IMR-90 (cell line): ENCODE measurements around the gene PLIN4. TPM values are rescaled to one million over a fixed set of nuclear protein-coding genes. Genes with fewer than 3 reads are reported as not detected.

Experiments used
- ATAC-seq: fragments of 200-7000 bp; cut with Tn5 transposase; 2 replicates; pipeline ENCODE4 v1.9.1; 2020; ENCODE audit warnings: low read depth, mild to moderate bottlenecking, moderate library complexity
- BruUV-seq: library from RNA; stranded (reverse); fragments of 400-500 nt; replicated peaks from 2 replicates; lab custom pipeline; 2021; lab: Mats Ljungman, UMichigan
- CTCF ChIA-PET: fragments of 300-600 bp; formaldehyde crosslinking; extraction: SDS; loops from one replicate; lab custom pipeline; 2021; ENCODE audit warnings: antibody characterized with exemption; lab: Yijun Ruan, JAX
- POLR2A ChIA-PET: fragments of 300-600 bp; sonication (Branson Sonifier 250); formaldehyde crosslinking; loops from one replicate; lab custom pipeline; 2022; ENCODE audit warnings: antibody characterized with exemption; ENCODE audit not compliant: unreplicated experiment; lab: Charles Lee
- DNase-seq: peaks from one replicate; pipeline ENCODE4 v3.0.0; 2013
- H2AFZ ChIP-seq: replicated peaks from 2 replicates; pipeline ENCODE3; 2013; ENCODE audit warnings: low read length, mild to moderate bottlenecking; ENCODE audit not compliant: poor library complexity
- H2AK5ac ChIP-seq: 2 replicates; pipeline ENCODE4 v1.6.1; 2013; ENCODE audit warnings: low read depth, low read length, inconsistent platforms
- H2AK9ac ChIP-seq: replicated peaks from 2 replicates; pipeline ENCODE3; 2013; ENCODE audit warnings: mild to moderate bottlenecking, low read depth, low read length, moderate library complexity; ENCODE audit not compliant: poor library complexity
- H2BK120ac ChIP-seq: 2 replicates; pipeline ENCODE4 v1.6.1; 2013; ENCODE audit warnings: low read depth, low read length, inconsistent platforms
- H2BK15ac ChIP-seq: 3 replicates; pipeline ENCODE4 v1.6.1; 2013; ENCODE audit warnings: low read depth, low read length, inconsistent platforms
- H2BK20ac ChIP-seq: 2 replicates; pipeline ENCODE4 v1.6.1; 2013; ENCODE audit warnings: low read depth, mild to moderate bottlenecking, inconsistent platforms, low read length, moderate library complexity
- H2BK5ac ChIP-seq: 2 replicates; pipeline ENCODE4 v1.6.1; 2013; ENCODE audit warnings: mild to moderate bottlenecking, low read depth, low read length, inconsistent platforms; ENCODE audit not compliant: poor library complexity, severe bottlenecking
- H3K14ac ChIP-seq: replicated peaks from 2 replicates; pipeline ENCODE4 v1.6.1; 2013; ENCODE audit warnings: low read depth, low read length, inconsistent platforms
- H3K18ac ChIP-seq: 2 replicates; pipeline ENCODE4 v1.6.1; 2013; ENCODE audit warnings: low read depth, low read length, control low read depth
- H3K23ac ChIP-seq: 2 replicates; pipeline ENCODE4 v1.6.1; 2013; ENCODE audit warnings: low read depth, low read length, inconsistent platforms
- H3K27ac ChIP-seq: 2 replicates; pipeline ENCODE4 v1.5.1; 2013; ENCODE audit warnings: mild to moderate bottlenecking, control low read depth, low read length; ENCODE audit not compliant: insufficient read depth
- H3K27me3 ChIP-seq: 2 replicates; pipeline ENCODE4 v1.6.1; 2013; ENCODE audit warnings: low read length; ENCODE audit not compliant: control insufficient read depth, insufficient read depth
- H3K36me3 ChIP-seq: 2 replicates; pipeline ENCODE4 v1.6.1; 2013; ENCODE audit warnings: low read length, mixed read lengths; ENCODE audit not compliant: control insufficient read depth, insufficient read depth
- H3K4ac ChIP-seq: 2 replicates; pipeline ENCODE4 v1.6.1; 2013; ENCODE audit warnings: low read depth, low read length, inconsistent platforms
- H3K4me1 ChIP-seq: 2 replicates; pipeline ENCODE4 v1.6.1; 2013; ENCODE audit warnings: low read length, mixed read lengths; ENCODE audit not compliant: control insufficient read depth, insufficient read depth
- H3K4me2 ChIP-seq: 2 replicates; pipeline ENCODE4 v1.6.1; 2013; ENCODE audit warnings: low read depth, mild to moderate bottlenecking, control low read depth, low read length, moderate library complexity
- H3K4me3 ChIP-seq: 2 replicates; pipeline ENCODE4 v1.5.1; 2013; ENCODE audit warnings: low read depth, mild to moderate bottlenecking, control low read depth, low read length, moderate library complexity; ENCODE audit not compliant: insufficient read depth
- H3K56ac ChIP-seq: 2 replicates; pipeline ENCODE4 v1.6.1; 2013; ENCODE audit warnings: low read length, inconsistent platforms; ENCODE audit not compliant: insufficient read depth; ENCODE audit errors: extremely low read depth
- H3K79me1 ChIP-seq, 2 experiments: 2 replicates each; pipeline ENCODE4 v1.6.1; 2013; ENCODE audit warnings: low read length in 2 of 2, inconsistent platforms in 1 of 2, low read depth in 1 of 2
- H3K9ac ChIP-seq: 2 replicates; pipeline ENCODE4 v1.6.1; 2013; ENCODE audit warnings: low read depth, low read length, control low read depth
- H3K9me1 ChIP-seq: 2 replicates; pipeline ENCODE4 v1.6.1; 2013; ENCODE audit warnings: low read length, inconsistent platforms; ENCODE audit not compliant: insufficient read depth
- H3K9me3 ChIP-seq: 2 replicates; pipeline ENCODE4 v1.6.1; 2013; ENCODE audit warnings: low read length; ENCODE audit not compliant: control insufficient read depth, insufficient read depth
- H4K20me1 ChIP-seq: 2 replicates; pipeline ENCODE4 v1.6.1; 2013; ENCODE audit warnings: low read length, inconsistent platforms; ENCODE audit not compliant: insufficient read depth
- H4K5ac ChIP-seq: 2 replicates; pipeline ENCODE4 v1.6.1; 2013; ENCODE audit warnings: mild to moderate bottlenecking, low read depth, low read length, control low read depth
- H4K8ac ChIP-seq, 2 experiments: 2 replicates each; pipeline ENCODE4 v1.6.1; 2013; ENCODE audit warnings: low read depth in 2 of 2, low read length in 2 of 2, control low read depth in 1 of 2, inconsistent platforms in 1 of 2
- H4K91ac ChIP-seq: 2 replicates; pipeline ENCODE4 v1.6.1; 2013; ENCODE audit warnings: low read depth, low read length, inconsistent platforms; ENCODE audit not compliant: insufficient read depth
- CEBPB ChIP-seq: IDR thresholded peaks from 2 replicates; pipeline ENCODE4 v1.6.1; 2012; ENCODE audit warnings: low read depth, low read length, improper control_type of control experiment
- CTCF ChIP-seq: conservative IDR thresholded peaks from 2 replicates; pipeline ENCODE4 v1.5.1; 2012; ENCODE audit warnings: mild to moderate bottlenecking, low read depth, low read length, improper control_type of control experiment
- FOS ChIP-seq: fragments of 150-350 bp; IDR thresholded peaks from 2 replicates; pipeline ENCODE4 v1.6.1; 2016; ENCODE audit warnings: low read depth, low read length
- MAFK ChIP-seq: IDR thresholded peaks from 2 replicates; pipeline ENCODE4 v1.6.1; 2012; ENCODE audit warnings: low read depth, low read length, improper control_type of control experiment
- MAZ ChIP-seq: IDR thresholded peaks from 2 replicates; pipeline ENCODE4 v1.6.1; 2012; ENCODE audit warnings: low read depth, mild to moderate bottlenecking, low read length, improper control_type of control experiment, moderate library complexity, borderline replicate concordance
- NFE2L2 ChIP-seq: fragments of 150-350 bp; IDR thresholded peaks from 2 replicates; pipeline ENCODE4 v1.6.1; 2016; ENCODE audit warnings: low read depth, mild to moderate bottlenecking, low read length
- POLR2A ChIP-seq: IDR thresholded peaks from 2 replicates; pipeline ENCODE4 v1.6.1; 2012; ENCODE audit warnings: mild to moderate bottlenecking, low read depth, low read length
- RAD21 ChIP-seq: IDR thresholded peaks from 2 replicates; pipeline ENCODE4 v1.6.1; 2012; ENCODE audit warnings: low read length, improper control_type of control experiment
- RCOR1 ChIP-seq: IDR thresholded peaks from 2 replicates; pipeline ENCODE4 v1.6.1; 2012; ENCODE audit warnings: mild to moderate bottlenecking, low read length, improper control_type of control experiment; ENCODE audit not compliant: insufficient replicate concordance
- RFX5 ChIP-seq: IDR thresholded peaks from 2 replicates; pipeline ENCODE4 v1.8.0; 2012; ENCODE audit warnings: low read depth, mild to moderate bottlenecking, low read length, moderate library complexity
- SMC3 ChIP-seq: fragments of 150-350 bp; IDR thresholded peaks from 2 replicates; pipeline ENCODE4 v1.6.1; 2016; ENCODE audit warnings: low read depth, mild to moderate bottlenecking, antibody characterized with exemption, low read length, moderate library complexity
- USF2 ChIP-seq: fragments of 150-350 bp; IDR thresholded peaks from 2 replicates; pipeline ENCODE4 v1.6.1; 2017; ENCODE audit warnings: mild to moderate bottlenecking, antibody characterized with exemption, low read length, low read depth
- WGBS, 2 experiments: methylation state at CpG; one replicate each; pipeline versions ENCODE4 v1.1.5 to v1.1.7; 2013; ENCODE audit warnings: missing lambda C conversion rate in 2 of 2; ENCODE audit not compliant: insufficient read length in 1 of 2; ENCODE audit errors: extremely low coverage in 2 of 2; 5-methylcytosine and 5-hydroxymethylcytosine counted together
- dilution Hi-C: fragments of 300-500 bp; cut with HindIII; formaldehyde crosslinking; loops from one replicate; pipeline ENCODE4 v1.14.3; 2018; ENCODE audit warnings: low sequenced_read_pairs; ENCODE audit not compliant: unreplicated experiment
- in situ Hi-C: fragments of 300-500 bp; cut with MboI; formaldehyde crosslinking; loops from 3 replicates; pipeline ENCODE4 v1.14.3; 2019; ENCODE audit warnings: low sequenced_read_pairs, inconsistent platforms, mixed read lengths
- intact Hi-C: fragments of 100-400 bp; cut with micrococcal nuclease; formaldehyde crosslinking; loops from 2 replicates; pipeline ENCODE4 v1.10.0; 2022
- polyA plus RNA-seq, 3 experiments: library from polyadenylated mRNA; depleted of rRNA; stranded (reverse); fragments of >200 nt; gene quantifications; 2 replicates each; pipeline ENCODE4 v1.2.3, GENCODE V29; 2012; ENCODE audit warnings: low replicate concordance in 1 of 3
- total RNA-seq: library from RNA; depleted of rRNA; stranded (reverse); fragments of >200 nt; gene quantifications from 2 replicates; pipeline ENCODE4 v1.2.3, GENCODE V29; 2012
- TF ChIP-seq, protein P1 (sequence below): fragments of 150-350 bp; IDR thresholded peaks from 2 replicates; pipeline ENCODE4 v1.6.1; 2016; ENCODE audit warnings: low read depth, mild to moderate bottlenecking, low read length, moderate library complexity, borderline replicate concordance

The PLIN4 gene
- total and polyA plus RNA-seq, 2 of the 4 experiments (the other 2 are of a cell fraction): under 0.01 to 0.09 TPM

DNA sequence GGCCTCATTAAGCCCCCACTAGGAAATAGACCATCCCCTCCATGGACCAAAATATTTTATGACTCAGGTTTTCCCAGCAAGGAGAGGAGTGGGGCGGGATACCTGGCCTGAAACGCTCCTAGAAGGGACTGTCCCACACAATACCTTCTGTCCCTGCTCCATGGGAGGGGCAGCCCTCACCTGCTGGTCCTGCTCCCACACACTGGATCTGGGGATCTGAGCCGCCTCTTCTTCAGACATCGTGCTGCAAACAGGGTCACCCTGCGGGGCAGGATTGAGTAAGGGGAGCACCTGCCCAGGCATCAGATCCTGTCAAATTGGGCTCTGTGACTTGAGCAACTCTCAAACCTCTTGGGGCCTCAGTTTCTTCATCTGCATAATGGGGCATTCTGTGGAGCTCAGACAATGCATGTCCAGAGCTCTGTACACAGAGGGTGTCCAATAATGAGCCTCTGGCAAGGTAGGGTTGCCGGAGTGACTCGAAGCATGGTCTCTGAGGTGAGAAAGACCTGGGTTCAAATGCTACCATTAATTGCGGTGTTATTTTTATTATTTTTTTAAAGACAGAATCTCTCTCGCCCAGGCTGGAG is 15.6 kb upstream of the PLIN4 start:
- no peaks in the 10 kb centered on the region for H3K79me1 ChIP-seq
- H4K8ac ChIP-seq: no peak overlapping the region
- BruUV-seq: no TSS peak
- in situ Hi-C loops: no loop called here
- ChIA-PET CTCF (interaction anchor here (0.5 to 1.9 kb wide), 2 partner anchors 9 to 32 kb away, joined by 3 to 6 read pairs; no protein-coding TSS in a partner anchor), POLR2A (no interaction called here)
- H2AFZ ChIP-seq: no peak overlapping the region
- no peak overlapping the region for H3K23ac ChIP-seq
- no peak overlapping the region for H2BK20ac ChIP-seq
- H4K20me1 ChIP-seq: no peaks in the 10 kb centered on the region; the same call in 1 of the 2 replicates
- no peak overlapping the region for H2BK5ac ChIP-seq
- DNase-seq (no peak), ATAC-seq (no peak)
- no CpG with 5 or more reads among the region's 9 CpGs for WGBS, 2 experiments
- no peak overlapping the region for H3K4me3 ChIP-seq
- no peak overlapping the region for H2BK120ac ChIP-seq
- no peak overlapping the region for H4K91ac ChIP-seq
- intact Hi-C loops: no loop called here
- no peaks in the 10 kb centered on the region for H3K36me3 ChIP-seq
- H2BK15ac ChIP-seq: no peak overlapping the region
- H3K18ac ChIP-seq: no peak overlapping the region
- no peak overlapping the region for H3K4ac ChIP-seq
- no peaks in the 10 kb centered on the region for H3K9me3 ChIP-seq
- no peak overlapping the region for H3K14ac ChIP-seq
- no peak overlapping the region for H3K9ac ChIP-seq
- H2AK9ac ChIP-seq: no peak overlapping the region
- no peak overlapping the region for H3K4me2 ChIP-seq
- H3K27me3 ChIP-seq: peaks cover 50% of the 10 kb centered on the region
- no peak overlapping the region for H3K27ac ChIP-seq
- H3K9me1 ChIP-seq: no peaks in the 10 kb centered on the region
- no peak overlapping the region for H2AK5ac ChIP-seq
- no peak overlapping the region for H3K56ac ChIP-seq
- no peak overlapping the region for H4K5ac ChIP-seq
- dilution Hi-C loops: no loop called here
- H3K4me1 ChIP-seq: no peaks in the 10 kb centered on the region; the same call in 1 of the 2 replicates
- no peak for TF ChIP-seq CTCF
- no peak for TF ChIP-seq MAZ
- TF ChIP-seq, protein P1, sequence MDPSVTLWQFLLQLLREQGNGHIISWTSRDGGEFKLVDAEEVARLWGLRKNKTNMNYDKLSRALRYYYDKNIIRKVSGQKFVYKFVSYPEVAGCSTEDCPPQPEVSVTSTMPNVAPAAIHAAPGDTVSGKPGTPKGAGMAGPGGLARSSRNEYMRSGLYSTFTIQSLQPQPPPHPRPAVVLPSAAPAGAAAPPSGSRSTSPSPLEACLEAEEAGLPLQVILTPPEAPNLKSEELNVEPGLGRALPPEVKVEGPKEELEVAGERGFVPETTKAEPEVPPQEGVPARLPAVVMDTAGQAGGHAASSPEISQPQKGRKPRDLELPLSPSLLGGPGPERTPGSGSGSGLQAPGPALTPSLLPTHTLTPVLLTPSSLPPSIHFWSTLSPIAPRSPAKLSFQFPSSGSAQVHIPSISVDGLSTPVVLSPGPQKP: no peak
- no peak for TF ChIP-seq RCOR1
- no peak for TF ChIP-seq FOS
- no peak for TF ChIP-seq RAD21
- TF ChIP-seq MAFK: no peak
- no peak for TF ChIP-seq CEBPB
- TF ChIP-seq POLR2A: no peak
- no peak for TF ChIP-seq USF2
- no peak for TF ChIP-seq NFE2L2
- no peak for TF ChIP-seq RFX5
- no peak for TF ChIP-seq SMC3
